22Rv1 (cell line): ENCODE results near the gene LRIG1.

ENCODE experiments used
- CTCF ChIP-seq: fragments of 450-650 bp; IDR thresholded peaks from 2 replicates; pipeline ENCODE4 v1.5.1; 2017; ENCODE audit warnings: mild to moderate bottlenecking
- ZFX ChIP-seq: fragments of 450-650 bp; IDR thresholded peaks from 2 replicates; pipeline ENCODE4 v1.6.1; 2017; ENCODE audit warnings: antibody characterized with exemption, borderline replicate concordance

- TF ChIP-seq CTCF (no peak), ZFX (no peak)
Observed at GRCh38 chr3:66392966-66393332, 107.9 kb downstream of the LRIG1 start.
